Measurements from ENCODE around the gene TNFAIP3.

DNA sequence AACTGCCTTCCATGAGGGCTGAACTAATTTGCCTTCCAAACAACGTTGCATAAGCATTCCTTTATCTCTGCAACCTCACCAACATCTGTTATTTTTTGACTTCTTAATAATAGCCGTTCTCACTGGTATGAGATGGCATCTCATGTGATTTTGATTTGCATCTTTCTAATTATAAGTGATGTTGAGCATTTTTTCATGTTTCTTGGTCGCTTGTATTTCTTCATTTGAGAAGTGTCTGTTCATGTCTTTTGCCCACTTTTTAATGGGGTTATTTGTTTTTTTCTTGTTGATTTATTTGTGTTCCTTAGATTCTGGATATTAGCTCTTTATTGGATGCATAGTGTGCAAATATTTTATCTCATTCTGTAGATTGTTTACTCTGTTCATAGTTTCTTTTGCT lies 46.4 kb downstream of the TNFAIP3 start:
- no peak for TF ChIP-seq POLR2AphosphoS5 (IDR thresholded peaks at IDR 0.05; ENCODE audit: borderline replicate concordance, low read depth, low read length)
- TF ChIP-seq EZH2 (IDR thresholded peaks at IDR 0.05): no peak
